ENCODE data around the gene EPHB1.

The EPHB1 gene

GRCh38 chr3:134752761-134753461 lies 42.1 kb upstream of the EPHB1 start:
- ChIA-PET CTCF (interaction anchor here (1.6 to 6.8 kb wide), 6 partner anchors 42 to 150 kb away, joined by 4 to 267 read pairs (median 38); partner anchors contain the start of genes EPHB1 and KY), POLR2A (no interaction called here)
- H3K4me3 ChIP-seq (ENCODE audit: low read depth, low read length): no peak overlapping the region
- no peak for TF ChIP-seq CTCF (IDR thresholded peaks at IDR 0.05; ENCODE audit: insufficient read depth, low read length, missing control alignments)
- DNase-seq (ENCODE audit: low read depth, low spot score): no peak

GRCh38 chr3:134753999-134754742 lies 40.9 kb upstream of the EPHB1 start:
- H3K4me3 ChIP-seq (ENCODE audit: low read depth, low read length): no peak overlapping the region
- no peak for DNase-seq (ENCODE audit: low read depth, low spot score)
- ChIA-PET POLR2A (interaction anchor here (1.0 kb wide), 1 partner anchor 153 kb away, joined by 3 read pairs; no protein-coding TSS in a partner anchor), CTCF (interaction anchor here (0.7 to 6.8 kb wide), 42 partner anchors 10 to 1237 kb away, joined by 3 to 267 read pairs (median 6); partner anchors contain the start of genes EPHB1 and KY)
- TF ChIP-seq CTCF (IDR thresholded peaks at IDR 0.05; ENCODE audit: insufficient read depth, low read length, missing control alignments): no peak

- ChIA-PET CTCF (interaction anchor here (0.6 to 6.8 kb wide), 54 partner anchors 10 to 1236 kb away, joined by 3 to 267 read pairs (median 5); partner anchors contain the start of genes EPHB1 and KY), POLR2A (interaction anchor here (1.0 kb wide), 1 partner anchor 154 kb away, joined by 3 read pairs; no protein-coding TSS in a partner anchor)
- TF ChIP-seq CTCF (IDR thresholded peaks at IDR 0.05; ENCODE audit: insufficient read depth, low read length, missing control alignments): peak; percentile 87
- no peak for DNase-seq (ENCODE audit: low read depth, low spot score)
- H3K4me3 ChIP-seq (ENCODE audit: low read depth, low read length): no peak overlapping the region
These were observed 40.1 kb upstream of the EPHB1 start for GRCh38 chr3:134754768-134755559.

GRCh38 chr3:134755821-134756220 lies 39.2 kb upstream of the EPHB1 start:
- POLR2A ChIA-PET: no interaction called here
- CTCF ChIA-PET: interaction anchor here (0.7 to 6.8 kb wide), 39 partner anchors 9 to 748 kb away, joined by 3 to 267 read pairs (median 7); partner anchors contain the start of genes EPHB1 and KY
- H3K4me3 ChIP-seq (ENCODE audit: low read depth, low read length): no peak overlapping the region
- TF ChIP-seq CTCF (IDR thresholded peaks at IDR 0.05; ENCODE audit: insufficient read depth, low read length, missing control alignments): no peak
- DNase-seq (ENCODE audit: low read depth, low spot score): no peak

GRCh38 chr3:134757549-134758069 lies 37.5 kb upstream of the EPHB1 start:
- H3K4me3 ChIP-seq (ENCODE audit: low read depth, low read length): no peak overlapping the region
- CTCF ChIA-PET: interaction anchor here (3.7 to 6.8 kb wide), 4 partner anchors 24 to 155 kb away, joined by 15 to 267 read pairs (median 43); partner anchors contain the start of gene KY
- no peak for DNase-seq (ENCODE audit: low read depth, low spot score)
- POLR2A ChIA-PET: no interaction called here
- no peak for TF ChIP-seq CTCF (IDR thresholded peaks at IDR 0.05; ENCODE audit: insufficient read depth, low read length, missing control alignments)

Data from AG04449 (cell line).